ENCODE data around the gene DUSP15. TPM values are rescaled to one million over a fixed set of nuclear protein-coding genes. Genes with fewer than 3 reads are reported as not detected.

DUSP15 gene
- total and polyA plus RNA-seq, 2 of the 4 experiments (the other 2 are of a cell fraction): not detected

- Histone ChIP-seq H3K4me1 (ENCODE audit: control insufficient read depth, insufficient read depth, low read length) (no peaks in the 10 kb centered on the region), H4K5ac (ENCODE audit: low read depth, low read length) (no peak overlapping the region), H3K27ac (ENCODE audit: insufficient read depth, low read length) (no peak overlapping the region), H4K8ac (ENCODE audit: low read depth in 2 of 2, low read length in 2 of 2) (no peak overlapping the region), H3K4ac (ENCODE audit: low read depth, low read length) (no peak overlapping the region), H3K23ac (ENCODE audit: low read depth, low read length) (no peak overlapping the region), H2BK120ac (ENCODE audit: low read depth, low read length) (no peak overlapping the region), H2BK15ac (ENCODE audit: low read depth, low read length) (no peak overlapping the region), H2AK9ac (replicated peaks; ENCODE audit: low read depth, low read length, poor library complexity) (no peak overlapping the region), H3K56ac (ENCODE audit: extremely low read depth, insufficient read depth, low read length) (no peak overlapping the region), H3K36me3 (ENCODE audit: control insufficient read depth, insufficient read depth, low read length) (no peaks in the 10 kb centered on the region), H3K9ac (ENCODE audit: low read depth, low read length) (no peak overlapping the region), H3K4me2 (ENCODE audit: low read depth, low read length) (no peak overlapping the region), H3K18ac (ENCODE audit: low read depth, low read length) (no peak overlapping the region), H3K14ac (replicated peaks; ENCODE audit: low read depth, low read length) (no peak overlapping the region), H3K79me1 (ENCODE audit: low read depth in 1 of 2, low read length in 2 of 2) (no peaks in the 10 kb centered on the region), H4K20me1 (ENCODE audit: insufficient read depth, low read length) (no peaks in the 10 kb centered on the region), H2AFZ (replicated peaks; ENCODE audit: low read length, poor library complexity) (no peak overlapping the region), H2BK5ac (ENCODE audit: low read depth, low read length, poor library complexity, severe bottlenecking) (no peak overlapping the region), H2AK5ac (ENCODE audit: low read depth, low read length) (no peak overlapping the region), H2BK20ac (ENCODE audit: low read depth, low read length) (no peak overlapping the region), H3K27me3 (ENCODE audit: control insufficient read depth, insufficient read depth, low read length) (peaks cover 58% of the 10 kb centered on the region), H3K9me1 (ENCODE audit: insufficient read depth, low read length) (no peaks in the 10 kb centered on the region), H4K91ac (ENCODE audit: insufficient read depth, low read depth, low read length) (no peak overlapping the region), H3K4me3 (ENCODE audit: insufficient read depth, low read depth, low read length) (no peak overlapping the region), H3K9me3 (ENCODE audit: control insufficient read depth, insufficient read depth, low read length) (peaks cover 2% of the 10 kb centered on the region; the same call in 1 of the 2 replicates)
- in situ Hi-C loops (cut with MboI; ENCODE audit: low sequenced_read_pairs) (no loop called here), dilution Hi-C loops (cut with HindIII; ENCODE audit: low sequenced_read_pairs, unreplicated experiment) (no loop called here), intact Hi-C loops (cut with micrococcal nuclease) (no loop called here)
- ATAC-seq (ENCODE audit: low read depth): no peak
- POLR2A ChIA-PET (ENCODE audit: unreplicated experiment): no interaction called here
- TF ChIP-seq USF2 (IDR thresholded peaks at IDR 0.05; ENCODE audit: low read depth, low read length) (no peak), RCOR1 (IDR thresholded peaks at IDR 0.05; ENCODE audit: insufficient replicate concordance, low read length) (no peak), RFX5 (IDR thresholded peaks at IDR 0.05; ENCODE audit: low read depth, low read length) (no peak), FOS (IDR thresholded peaks at IDR 0.05; ENCODE audit: low read depth, low read length) (no peak), MAFK (IDR thresholded peaks at IDR 0.05; ENCODE audit: low read depth, low read length) (no peak), POLR2A (IDR thresholded peaks at IDR 0.05; ENCODE audit: low read depth, low read length) (no peak), NFE2L2 (IDR thresholded peaks at IDR 0.05; ENCODE audit: low read depth, low read length) (no peak), BHLHE40 (IDR thresholded peaks at IDR 0.05; ENCODE audit: low read depth, low read length) (no peak), MXI1 (IDR thresholded peaks at IDR 0.05; ENCODE audit: borderline replicate concordance, low read depth, low read length) (no peak), RAD21 (IDR thresholded peaks at IDR 0.05; ENCODE audit: low read length) (no peak), SMC3 (IDR thresholded peaks at IDR 0.05; ENCODE audit: low read depth, low read length) (no peak)
- no CpG with 5 or more reads among the region's 1 CpG for WGBS, 2 experiments (ENCODE audit: extremely low coverage in 2 of 2, insufficient read length in 1 of 2)
- no TSS peak for BruUV-seq (replicated peaks)
- DNase-seq: no peak
- CTCF ChIA-PET: interaction anchor here (1.5 kb wide), 1 partner anchor 19 kb away, joined by 4 read pairs; no protein-coding TSS in a partner anchor
These were observed 1.3 kb upstream of the DUSP15 start for GRCh38 chr20:31871618-31871954.
